Measurements from ENCODE around the gene LENEP. TPM values are rescaled to one million over a fixed set of nuclear protein-coding genes. Genes with fewer than 3 reads are reported as not detected.

LENEP gene
- total and polyA plus RNA-seq, 12 donors, result 0.44 TPM; not detected in 11

DNA sequence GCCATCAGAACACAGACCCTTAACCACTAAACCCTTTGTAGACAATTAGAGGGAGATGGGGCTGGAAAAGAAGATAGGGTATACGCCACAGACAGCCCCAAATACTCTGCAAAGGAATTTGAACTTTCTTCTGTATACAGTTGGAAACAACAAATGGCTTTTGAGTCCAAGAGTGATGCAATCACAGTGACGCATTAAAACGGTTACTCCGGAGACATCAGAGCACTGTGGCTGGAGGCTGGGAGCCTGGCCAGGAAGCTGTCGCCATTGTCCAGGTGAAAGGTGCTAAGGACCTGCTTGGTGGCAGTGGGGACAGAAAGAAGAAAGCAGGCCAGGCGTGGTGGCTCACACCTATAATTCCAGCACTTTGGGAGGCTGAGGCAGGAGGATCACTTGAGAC, 6.1 kb upstream of the LENEP start:
- H3K27me3 ChIP-seq, result no peaks in the 10 kb centered on the region
- H3K9me3 ChIP-seq (replicated peaks in 1 of 3), result no peaks in the 10 kb centered on the region
- H3K27ac ChIP-seq, result no peak overlapping the region
- peaks cover 0 to 6% of the 10 kb centered on the region in 2 donors for H3K36me3 ChIP-seq (replicated peaks in 1 of 2)
- no peak overlapping the region for H3K4me3 ChIP-seq
- intact Hi-C loops (cut with DNase I), result no loop called here
- TF ChIP-seq, protein P1, sequence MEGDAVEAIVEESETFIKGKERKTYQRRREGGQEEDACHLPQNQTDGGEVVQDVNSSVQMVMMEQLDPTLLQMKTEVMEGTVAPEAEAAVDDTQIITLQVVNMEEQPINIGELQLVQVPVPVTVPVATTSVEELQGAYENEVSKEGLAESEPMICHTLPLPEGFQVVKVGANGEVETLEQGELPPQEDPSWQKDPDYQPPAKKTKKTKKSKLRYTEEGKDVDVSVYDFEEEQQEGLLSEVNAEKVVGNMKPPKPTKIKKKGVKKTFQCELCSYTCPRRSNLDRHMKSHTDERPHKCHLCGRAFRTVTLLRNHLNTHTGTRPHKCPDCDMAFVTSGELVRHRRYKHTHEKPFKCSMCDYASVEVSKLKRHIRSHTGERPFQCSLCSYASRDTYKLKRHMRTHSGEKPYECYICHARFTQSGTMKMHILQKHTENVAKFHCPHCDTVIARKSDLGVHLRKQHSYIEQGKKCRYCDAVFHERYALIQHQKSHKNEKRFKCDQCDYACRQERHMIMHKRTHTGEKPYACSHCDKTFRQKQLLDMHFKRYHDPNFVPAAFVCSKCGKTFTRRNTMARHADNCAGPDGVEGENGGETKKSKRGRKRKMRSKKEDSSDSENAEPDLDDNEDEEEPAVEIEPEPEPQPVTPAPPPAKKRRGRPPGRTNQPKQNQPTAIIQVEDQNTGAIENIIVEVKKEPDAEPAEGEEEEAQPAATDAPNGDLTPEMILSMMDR (IDR thresholded peaks at IDR 0.05), result no peak
- TF ChIP-seq POLR2A (IDR thresholded peaks at IDR 0.05), result no peak
- no peak for DNase-seq
- 65 to 78% (median 75%) methylated on average over 6 of the region's 6 CpGs for WGBS, 4 donors
- H3K4me1 ChIP-seq (replicated peaks in 1 of 2), result peaks cover 7 to 13% of the 10 kb centered on the region in 2 donors

DNA sequence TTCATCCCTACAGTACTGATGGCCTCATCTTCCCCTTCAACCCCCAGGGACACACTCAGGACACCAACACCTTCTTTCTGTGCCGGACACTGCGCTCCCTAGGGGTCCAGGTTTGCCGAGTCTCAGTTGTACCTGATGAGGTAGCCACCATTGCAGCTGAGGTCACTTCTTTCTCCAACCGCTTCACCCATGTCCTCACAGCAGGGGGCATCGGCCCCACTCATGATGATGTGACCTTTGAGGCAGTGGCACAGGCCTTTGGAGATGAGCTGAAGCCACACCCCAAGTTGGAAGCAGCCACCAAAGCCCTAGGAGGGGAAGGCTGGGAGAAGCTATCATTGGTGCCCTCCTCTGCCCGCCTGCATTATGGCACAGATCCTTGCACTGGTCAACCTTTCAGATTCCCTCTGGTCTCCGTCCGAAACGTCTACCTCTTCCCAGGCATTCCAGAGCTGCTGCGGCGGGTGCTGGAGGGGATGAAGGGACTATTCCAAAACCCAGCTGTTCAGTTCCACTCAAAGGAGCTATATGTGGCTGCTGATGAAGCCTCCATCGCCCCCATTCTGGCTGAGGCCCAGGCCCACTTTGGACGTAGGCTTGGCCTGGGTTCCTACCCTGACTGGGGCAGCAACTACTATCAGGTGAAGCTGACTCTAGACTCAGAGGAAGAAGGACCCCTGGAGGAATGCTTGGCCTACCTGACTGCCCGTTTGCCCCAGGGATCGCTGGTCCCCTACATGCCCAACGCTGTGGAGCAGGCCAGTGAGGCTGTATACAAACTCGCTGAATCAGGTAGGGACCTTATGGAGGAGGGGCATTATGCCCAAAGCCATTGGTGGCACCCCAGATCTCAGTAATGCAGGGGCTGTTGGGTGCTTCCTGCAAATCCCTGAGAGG, 5.1 kb upstream of the LENEP start:
- 87 to 93% (median 91%) methylated on average over 16 to 17 of the region's 17 CpGs for WGBS, 4 donors
- Histone ChIP-seq H3K9me3 (replicated peaks in 1 of 3) (no peaks in the 10 kb centered on the region), H3K27ac (no peak overlapping the region), H3K4me1 (replicated peaks in 1 of 2) (peaks cover 7 to 8% of the 10 kb centered on the region in 2 donors), H3K4me3 (no peak overlapping the region), H3K27me3 (no peaks in the 10 kb centered on the region), H3K36me3 (replicated peaks in 1 of 2) (peaks cover 0 to 6% of the 10 kb centered on the region in 2 donors)
- intact Hi-C loops (cut with DNase I), result no loop called here
- TF ChIP-seq, protein P1 (IDR thresholded peaks at IDR 0.05), result no peak
- TF ChIP-seq POLR2A (IDR thresholded peaks at IDR 0.05), result no peak
- no peak for DNase-seq

DNA sequence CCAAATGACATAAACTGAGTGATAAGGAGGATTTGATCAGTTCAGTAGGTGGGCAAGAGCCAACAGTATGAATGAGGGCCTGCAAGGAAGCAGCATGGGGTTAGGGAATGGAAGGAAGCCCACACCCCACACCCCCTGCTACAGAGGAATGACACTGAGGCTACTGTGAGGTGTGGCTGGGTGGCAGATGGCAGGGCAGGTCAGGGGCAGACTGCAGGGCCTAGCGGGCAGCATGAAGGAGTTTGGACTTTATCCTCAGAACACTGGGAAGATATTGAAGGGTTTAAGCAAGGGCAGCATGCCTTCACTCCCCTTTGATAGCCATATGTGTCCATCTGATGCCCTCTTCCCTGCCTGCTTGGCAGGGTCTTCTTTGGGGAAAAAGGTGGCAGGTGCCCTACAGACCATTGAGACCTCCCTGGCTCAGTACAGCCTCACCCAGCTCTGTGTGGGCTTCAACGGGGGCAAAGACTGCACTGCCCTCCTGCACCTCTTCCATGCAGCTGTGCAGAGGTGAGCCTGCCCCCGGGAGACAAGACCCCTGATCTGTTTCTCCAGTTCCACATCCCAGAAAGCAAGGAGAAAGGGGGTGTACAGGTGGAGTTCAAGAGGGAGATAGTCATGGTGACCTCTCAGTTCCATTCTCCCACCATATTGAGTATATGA, 4.1 kb upstream of the LENEP start:
- Histone ChIP-seq H3K9me3 (replicated peaks in 1 of 3) (no peaks in the 10 kb centered on the region), H3K4me1 (replicated peaks in 1 of 2) (peaks cover 0 to under 1% of the 10 kb centered on the region in 2 donors), H3K36me3 (replicated peaks in 1 of 2) (peaks cover 0 to 6% of the 10 kb centered on the region in 2 donors), H3K27ac (no peak overlapping the region), H3K4me3 (no peak overlapping the region), H3K27me3 (no peaks in the 10 kb centered on the region)
- TF ChIP-seq, protein P1 (IDR thresholded peaks at IDR 0.05), result no peak
- TF ChIP-seq POLR2A (IDR thresholded peaks at IDR 0.05), result no peak
- DNase-seq, result no peak
- intact Hi-C loops (cut with DNase I), result no loop called here
- 80 to 100% (median 90%) methylated on average over 1 to 3 of the region's 3 CpGs for WGBS, 4 donors

DNA sequence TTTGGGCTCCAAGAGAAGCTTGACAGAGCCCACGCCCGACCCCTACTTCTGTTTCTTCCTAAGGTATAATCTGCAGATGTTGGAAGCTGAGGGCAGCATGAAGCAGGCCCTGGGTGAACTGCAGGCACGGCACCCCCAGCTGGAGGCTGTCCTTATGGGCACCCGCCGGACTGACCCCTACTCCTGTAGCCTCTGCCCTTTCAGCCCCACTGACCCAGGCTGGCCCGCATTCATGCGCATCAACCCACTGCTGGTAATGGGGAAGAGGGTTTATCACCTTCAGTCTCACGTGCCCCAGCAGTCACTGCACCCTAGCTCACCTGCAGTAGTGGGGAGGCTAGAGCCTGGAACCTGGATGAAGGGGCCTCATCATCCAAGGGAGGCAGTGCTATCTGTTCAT, 3.1 kb upstream of the LENEP start:
- intact Hi-C loops (cut with DNase I), result no loop called here
- TF ChIP-seq, protein P1 (IDR thresholded peaks at IDR 0.05), result no peak
- TF ChIP-seq POLR2A (IDR thresholded peaks at IDR 0.05), result no peak
- Histone ChIP-seq H3K4me1 (replicated peaks in 1 of 2) (no peaks in the 10 kb centered on the region), H3K9me3 (replicated peaks in 1 of 3) (no peaks in the 10 kb centered on the region), H3K27me3 (no peaks in the 10 kb centered on the region), H3K36me3 (replicated peaks in 1 of 2) (peaks cover 0 to 6% of the 10 kb centered on the region in 2 donors), H3K27ac (no peak overlapping the region), H3K4me3 (no peak overlapping the region)
- WGBS, 4 donors, result 85 to 96% (median 92%) methylated on average over 8 of the region's 8 CpGs
- no peak for DNase-seq
